Posterior vena cava (tissue), 2 donors: ENCODE measurements around the gene CSTF2T. TPM values are rescaled to one million over a fixed set of nuclear protein-coding genes. Genes with fewer than 3 reads are reported as not detected.

ENCODE experiments used
- DNase-seq: peaks from one replicate; pipeline ENCODE4 v3.0.0-alpha.2; 2020; ENCODE audit warnings: low spot score
- intact Hi-C, 2 donors: fragments of 100-400 bp; cut with DNase I; formaldehyde crosslinking; loops; one replicate each; pipeline versions ENCODE4 v1.14.1 to v1.14.2; 2022 to 2023
- long read RNA-seq, 2 donors: library from polyadenylated mRNA; unstranded; transcript quantifications; one replicate each; pipeline ENCODE4 v2.0.0, GENCODE V29; 2020 to 2021
- total RNA-seq, 2 donors: library from RNA; stranded (reverse); fragmentation: NEBNext Ultra II Directional; extraction: Animal tissue kit (Norgen Biotek cat#: 25700); gene quantifications; one replicate each; pipeline ENCODE4 v1.2.1, GENCODE V29; 2021
- donor health status: DM: yes; HTN: yes; CAD: no.
- donor health status: DM: yes; HTN: yes; CAD: no.

CSTF2T gene
- total RNA-seq: 10 to 100 TPM; 17.2 to 21.1 TPM
- long read RNA-seq, donor 1, full-length matches to known transcripts: 8 of 8 reads
- long read RNA-seq, donor 1, partial matches to known transcripts: 0 of 8 reads
- long read RNA-seq, donor 1, other reads (novel, unspliced or antisense): 0 of 8 reads
- long read RNA-seq, donor 2, full-length matches to known transcripts: 22 of 22 reads
- long read RNA-seq, donor 2, partial matches to known transcripts: 0 of 22 reads
- long read RNA-seq, donor 2, other reads (novel, unspliced or antisense): 0 of 22 reads

GRCh38 chr10:51699475-51700227, at the start of gene CSTF2T:
TSS of gene CSTF2T (minus strand) at chr10:51699595. CDS start at chr10:51699549, 46 bp downstream.
- peak; percentile 96 for DNase-seq
- intact Hi-C loops: no loop called here

- intact Hi-C loops: no loop called here
- no peak for DNase-seq
Measured at GRCh38 chr10:51748959-51749358, 49.6 kb upstream of the CSTF2T start.

GRCh38 chr10:51747216-51747615, 47.8 kb upstream of the CSTF2T start:
- intact Hi-C loops: no loop called here
- no peak for DNase-seq

GRCh38 chr10:51745397-51745796, 46.0 kb upstream of the CSTF2T start:
- intact Hi-C loops: no loop called here
- no peak for DNase-seq

GRCh38 chr10:51744235-51745000, 45.0 kb upstream of the CSTF2T start:
- DNase-seq: no peak
- intact Hi-C loops: no loop called here

GRCh38 chr10:51743146-51743545, 43.8 kb upstream of the CSTF2T start:
- intact Hi-C loops: no loop called here
- no peak for DNase-seq

- intact Hi-C loops: no loop called here
- DNase-seq: no peak
Measured at GRCh38 chr10:51733057-51733456, 33.7 kb upstream of the CSTF2T start.

GRCh38 chr10:51729822-51730555, 30.6 kb upstream of the CSTF2T start:
- DNase-seq: no peak
- intact Hi-C loops: no loop called here

GRCh38 chr10:51724038-51724437, 24.6 kb upstream of the CSTF2T start:
- DNase-seq: no peak
- intact Hi-C loops: no loop called here

GRCh38 chr10:51718804-51719291, 19.5 kb upstream of the CSTF2T start:
- no peak for DNase-seq
- intact Hi-C loops: no loop called here

- intact Hi-C loops: no loop called here
- no peak for DNase-seq
Measured at GRCh38 chr10:51716981-51717380, 17.6 kb upstream of the CSTF2T start.

- DNase-seq: no peak
- intact Hi-C loops: no loop called here
Measured at GRCh38 chr10:51711519-51711891, 12.1 kb upstream of the CSTF2T start.

GRCh38 chr10:51709324-51709972, 10.1 kb upstream of the CSTF2T start:
- no peak for DNase-seq
- intact Hi-C loops: no loop called here

- intact Hi-C loops: no loop called here
- DNase-seq: no peak
Measured at GRCh38 chr10:51708609-51709008, 9.2 kb upstream of the CSTF2T start.

- intact Hi-C loops: no loop called here
- DNase-seq: no peak
Measured at GRCh38 chr10:51707821-51708424, 8.5 kb upstream of the CSTF2T start.

GRCh38 chr10:51707392-51707791, 8.0 kb upstream of the CSTF2T start:
- intact Hi-C loops: no loop called here
- no peak for DNase-seq

GRCh38 chr10:51706225-51706624, 6.8 kb upstream of the CSTF2T start:
- intact Hi-C loops: no loop called here
- peak; percentile 89 for DNase-seq

- no peak for DNase-seq
- intact Hi-C loops: no loop called here
Measured at GRCh38 chr10:51705774-51706173, 6.4 kb upstream of the CSTF2T start.
